Cardiac atrium fibroblast (primary cell): Measurements from ENCODE around the gene NLE1. TPM values are rescaled to one million over a fixed set of nuclear protein-coding genes. Genes with fewer than 3 reads are reported as not detected.

ENCODE experiments used
- total RNA-seq: library from RNA; depleted of rRNA; stranded (reverse); fragments of >200 nt; gene quantifications from 2 replicates; pipeline ENCODE4 v1.2.3, GENCODE V29; 2015

Gene NLE1
- total RNA-seq = 7.8 and 9.6 TPM in 2 replicates

DNA sequence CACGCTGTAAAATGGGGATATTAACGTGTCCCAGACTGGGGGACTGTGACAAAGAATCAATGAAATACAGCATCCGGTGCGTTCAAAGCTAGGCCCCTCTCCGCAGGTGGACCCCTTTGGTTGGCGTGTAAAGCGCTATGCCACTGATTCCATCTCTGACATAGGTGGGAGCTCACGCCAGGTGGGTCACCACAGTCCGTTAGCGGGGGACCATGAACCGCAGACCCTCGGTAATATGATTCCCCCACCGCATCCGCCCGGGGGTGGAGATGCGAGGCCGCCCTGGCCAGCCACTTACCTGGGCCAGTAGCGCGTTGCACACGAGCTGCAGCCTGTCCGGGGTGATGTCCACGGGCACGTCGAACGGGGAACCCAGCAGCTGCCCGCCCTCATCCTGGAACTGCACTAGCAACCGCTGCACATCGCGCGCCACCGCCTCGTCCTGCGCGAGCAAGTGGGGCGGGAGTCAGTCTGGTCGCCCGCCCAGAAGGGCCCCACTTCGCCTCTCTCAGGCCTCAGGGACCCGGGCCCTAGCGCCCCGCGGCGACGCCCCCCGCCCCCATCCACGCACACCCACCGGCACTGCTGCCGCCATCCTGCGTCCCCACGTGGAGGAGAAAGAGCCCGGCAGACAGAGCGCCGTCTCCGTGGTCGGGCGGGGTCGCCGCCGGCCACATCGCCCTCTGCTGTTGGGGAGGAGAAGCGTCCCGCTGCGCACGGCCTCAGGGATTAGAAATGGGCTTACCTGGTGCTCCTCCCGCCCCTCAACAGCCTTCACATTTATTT, at the start of gene NLE1:
Gene NLE1 (minus strand): TSS at position 623 of the 786 bp plus-strand sequence. CDS start 28 bp downstream, at position 595.

GRCh38 chr17:35147375-35147905, 5.3 kb upstream of the NLE1 start, which contains the start of gene UNC45B:
Gene UNC45B, plus strand, starts transcription at chr17:35147817. Its CDS starts 447 bp downstream, at chr17:35148264.

GRCh38 chr17:35121315-35121714, 20.8 kb downstream of the NLE1 start, which contains the start of gene FNDC8:
Gene FNDC8, plus strand, starts transcription at chr17:35121615. Its CDS starts 79 bp downstream, at chr17:35121694.

DNA sequence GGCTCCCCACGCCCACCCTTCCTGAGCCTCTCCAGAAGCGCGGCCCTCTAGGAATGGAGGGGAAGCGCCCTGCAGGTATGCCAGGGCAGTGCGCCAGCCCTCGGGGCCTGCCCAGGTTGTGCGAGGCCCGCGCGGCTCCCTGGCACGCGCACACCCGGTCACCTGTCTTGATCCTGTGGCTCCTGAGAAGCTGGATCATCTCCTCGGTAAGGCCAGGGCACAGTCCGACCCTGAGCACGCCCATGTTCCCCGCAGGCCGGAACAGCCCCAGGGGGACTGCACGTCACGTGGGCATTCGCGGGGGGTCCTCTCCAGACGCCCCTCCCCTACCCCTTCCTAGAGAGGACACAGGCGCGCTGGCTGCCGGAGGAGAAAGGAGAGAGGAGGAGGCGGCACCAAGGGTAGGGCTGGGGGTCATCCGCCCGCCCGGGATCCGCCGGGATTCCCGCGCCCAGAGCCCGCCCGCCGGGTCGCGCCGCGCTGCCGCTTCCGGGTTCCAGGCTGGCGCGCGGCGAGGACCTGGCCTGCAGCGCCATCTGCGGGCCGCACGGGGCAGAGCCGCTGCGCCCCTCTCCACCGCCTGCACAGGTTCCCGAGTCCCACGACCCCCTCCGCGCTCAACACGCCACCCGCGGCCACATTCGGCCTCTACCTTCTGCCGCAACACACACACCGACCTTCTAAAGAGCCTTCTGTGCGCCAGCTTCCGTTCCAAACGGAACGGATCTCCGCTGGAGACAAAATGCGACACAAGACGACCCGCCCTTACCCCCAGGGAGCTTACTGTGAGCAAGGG, 22.5 kb downstream of the NLE1 start, which contains the start of gene RAD51D:
Gene RAD51D (minus strand): TSS at position 491 of the 796 bp plus-strand sequence. CDS start 247 bp downstream, at position 244.

Other genes starting within 250 kb of the NLE1 start
- 0.54 and 2.4 TPM in 2 replicates for gene CCT6B, start 180.8 kb downstream of the NLE1 start, total RNA-seq
- gene ZNF830, start 180.8 kb downstream of the NLE1 start, total RNA-seq = 5.6 and 7.3 TPM in 2 replicates
- 8.7 and 11.9 TPM in 2 replicates for gene LIG3, start 161.8 kb downstream of the NLE1 start, total RNA-seq
- 5.3 and 10.8 TPM in 2 replicates for gene RFFL, start 78.6 kb downstream of the NLE1 start, total RNA-seq
- gene RAD51D, start 22.4 kb downstream of the NLE1 start, total RNA-seq = 4.7 and 9.0 TPM in 2 replicates
- not detected in 2 replicates for gene FNDC8, start 20.7 kb downstream of the NLE1 start, total RNA-seq
- gene UNC45B, start 5.5 kb upstream of the NLE1 start, total RNA-seq = not detected in 2 replicates
- gene SLC35G3, start 52.1 kb upstream of the NLE1 start, total RNA-seq = not detected in 2 replicates
- 31.2 and 38.9 TPM in 2 replicates for gene SLFN5, start 100.8 kb upstream of the NLE1 start, total RNA-seq
- gene SLFN11, start 231.3 kb upstream of the NLE1 start, total RNA-seq = 49.6 and 50.1 TPM in 2 replicates